ENCODE data around the gene COL4A1. TPM values are rescaled to one million over a fixed set of nuclear protein-coding genes. Genes with fewer than 3 reads are reported as not detected.

The COL4A1 gene
- total RNA-seq, 2 donors from 2014 or later, result 80.4 to 253 TPM

DNA sequence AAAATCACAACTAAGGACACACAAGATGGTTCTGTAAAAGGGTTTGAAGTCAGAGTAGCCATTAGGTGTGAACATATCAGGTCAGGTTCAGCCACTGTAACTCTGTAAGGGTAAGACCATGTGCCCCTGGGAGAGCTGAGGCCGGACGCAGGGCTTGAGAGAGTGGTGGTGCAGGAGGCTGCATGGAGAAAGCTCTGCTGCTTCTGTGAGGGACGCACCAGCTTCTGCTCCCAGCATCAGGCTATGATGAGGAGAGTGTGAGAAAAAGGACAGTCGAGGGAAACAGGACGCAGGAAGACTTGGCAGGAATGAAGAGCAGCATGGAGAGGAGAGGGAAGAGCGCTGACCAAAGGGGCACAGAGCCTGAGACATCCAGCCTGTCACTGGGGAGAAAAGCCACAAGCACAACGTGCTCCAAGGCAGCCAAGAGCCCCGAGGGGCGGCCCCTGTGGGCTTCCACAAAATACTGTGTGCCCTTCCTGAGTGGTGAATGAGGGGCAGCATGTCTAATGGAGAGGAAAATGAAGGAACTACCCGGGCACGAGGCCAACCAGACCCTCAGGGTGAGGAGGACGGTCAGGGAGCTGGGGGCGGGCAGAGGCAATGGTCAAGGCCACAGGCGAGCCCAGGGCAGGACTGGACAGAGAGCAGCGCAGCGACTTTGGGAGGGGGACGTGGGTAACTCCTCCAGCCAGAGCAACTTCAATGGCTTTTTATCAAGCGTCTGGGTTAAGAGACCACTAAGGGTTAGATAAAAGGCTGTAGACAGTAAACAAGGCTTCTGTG is 107.7 kb downstream of the COL4A1 start:
- no peaks in the 10 kb centered on the region for H3K27me3 ChIP-seq
- intact Hi-C loops (cut with DNase I), result no loop called here
- H3K36me3 ChIP-seq (replicated peaks in 1 of 2; ENCODE audit: insufficient read depth in 1 of 2, low read depth in 2 of 2), result no peaks in the 10 kb centered on the region
- no peak for ATAC-seq
- 51 to 53% methylated on average over 18 of the region's 18 CpGs for WGBS, 2 donors
- H3K27ac ChIP-seq, result no peak overlapping the region
- no peak overlapping the region for H3K4me3 ChIP-seq
- no peaks in the 10 kb centered on the region for H3K9me3 ChIP-seq
- H3K4me1 ChIP-seq, result no peaks in the 10 kb centered on the region
- DNase-seq, result no peak
- TF ChIP-seq POLR2A (IDR thresholded peaks at IDR 0.05), result no peak
- TF ChIP-seq, protein P1, sequence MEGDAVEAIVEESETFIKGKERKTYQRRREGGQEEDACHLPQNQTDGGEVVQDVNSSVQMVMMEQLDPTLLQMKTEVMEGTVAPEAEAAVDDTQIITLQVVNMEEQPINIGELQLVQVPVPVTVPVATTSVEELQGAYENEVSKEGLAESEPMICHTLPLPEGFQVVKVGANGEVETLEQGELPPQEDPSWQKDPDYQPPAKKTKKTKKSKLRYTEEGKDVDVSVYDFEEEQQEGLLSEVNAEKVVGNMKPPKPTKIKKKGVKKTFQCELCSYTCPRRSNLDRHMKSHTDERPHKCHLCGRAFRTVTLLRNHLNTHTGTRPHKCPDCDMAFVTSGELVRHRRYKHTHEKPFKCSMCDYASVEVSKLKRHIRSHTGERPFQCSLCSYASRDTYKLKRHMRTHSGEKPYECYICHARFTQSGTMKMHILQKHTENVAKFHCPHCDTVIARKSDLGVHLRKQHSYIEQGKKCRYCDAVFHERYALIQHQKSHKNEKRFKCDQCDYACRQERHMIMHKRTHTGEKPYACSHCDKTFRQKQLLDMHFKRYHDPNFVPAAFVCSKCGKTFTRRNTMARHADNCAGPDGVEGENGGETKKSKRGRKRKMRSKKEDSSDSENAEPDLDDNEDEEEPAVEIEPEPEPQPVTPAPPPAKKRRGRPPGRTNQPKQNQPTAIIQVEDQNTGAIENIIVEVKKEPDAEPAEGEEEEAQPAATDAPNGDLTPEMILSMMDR (IDR thresholded peaks at IDR 0.05), result no peak

DNA sequence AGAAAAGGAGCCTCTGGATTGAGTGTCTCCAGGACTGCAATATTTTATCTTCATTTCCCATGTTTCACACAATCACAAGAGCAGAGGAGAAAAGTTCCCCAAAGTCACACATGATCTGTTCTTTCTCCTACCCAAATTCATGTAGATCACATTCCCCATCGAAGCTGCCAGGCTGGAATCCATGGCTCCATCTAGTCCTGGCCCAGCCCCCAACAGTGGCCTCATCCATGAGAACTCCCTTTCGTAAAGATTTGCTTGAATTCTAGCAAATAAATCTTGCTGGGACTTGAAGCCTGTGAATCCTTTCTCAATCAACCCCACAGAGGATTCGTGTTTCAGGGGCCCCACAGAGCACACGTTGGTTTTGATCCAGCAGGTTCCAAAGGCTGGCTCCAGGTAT is 109.5 kb downstream of the COL4A1 start:
- DNase-seq (no peak), ATAC-seq (no peak)
- no peaks in the 10 kb centered on the region for H3K27me3 ChIP-seq
- intact Hi-C loops (cut with DNase I), result no loop called here
- no peaks in the 10 kb centered on the region for H3K36me3 ChIP-seq (replicated peaks in 1 of 2; ENCODE audit: insufficient read depth in 1 of 2, low read depth in 2 of 2)
- no peaks in the 10 kb centered on the region for H3K9me3 ChIP-seq
- no peaks in the 10 kb centered on the region for H3K4me1 ChIP-seq
- 57 to 65% methylated on average over 4 of the region's 4 CpGs for whole genome bisulfite sequencing, 2 donors
- no peak overlapping the region for H3K27ac ChIP-seq
- TF ChIP-seq POLR2A (IDR thresholded peaks at IDR 0.05), result no peak
- TF ChIP-seq, protein P1 (IDR thresholded peaks at IDR 0.05), result no peak
- H3K4me3 ChIP-seq, result no peak overlapping the region

DNA sequence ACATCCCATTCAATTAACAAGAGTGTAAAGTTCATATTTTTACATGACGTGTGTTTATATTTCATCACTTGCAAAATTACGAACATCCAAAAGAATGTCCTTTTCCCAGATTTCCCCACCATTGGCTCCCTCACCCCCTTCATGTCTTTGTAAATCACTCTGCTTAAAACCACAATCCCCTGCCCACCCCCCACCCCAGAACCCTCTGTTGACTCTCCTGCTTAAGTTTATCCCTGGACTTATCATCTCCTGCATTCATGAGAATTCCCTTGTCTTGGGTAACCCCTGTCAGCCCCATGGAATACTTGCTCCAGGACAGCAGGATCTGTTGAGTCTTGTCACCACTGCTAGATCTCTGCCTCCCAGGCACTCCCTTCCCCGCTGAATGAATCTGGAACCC is 109.9 kb downstream of the COL4A1 start:
- Histone ChIP-seq H3K36me3 (replicated peaks in 1 of 2; ENCODE audit: insufficient read depth in 1 of 2, low read depth in 2 of 2) (no peaks in the 10 kb centered on the region), H3K27me3 (no peaks in the 10 kb centered on the region), H3K27ac (no peak overlapping the region), H3K4me3 (no peak overlapping the region), H3K4me1 (no peaks in the 10 kb centered on the region), H3K9me3 (no peaks in the 10 kb centered on the region)
- no peak for ATAC-seq
- no peak for TF ChIP-seq POLR2A (IDR thresholded peaks at IDR 0.05)
- TF ChIP-seq, protein P1 (IDR thresholded peaks at IDR 0.05), result no peak
- intact Hi-C loops (cut with DNase I), result no loop called here
- WGBS, 2 donors, result 72 to 80% methylated on average over 3 of the region's 3 CpGs
- no peak for DNase-seq

DNA sequence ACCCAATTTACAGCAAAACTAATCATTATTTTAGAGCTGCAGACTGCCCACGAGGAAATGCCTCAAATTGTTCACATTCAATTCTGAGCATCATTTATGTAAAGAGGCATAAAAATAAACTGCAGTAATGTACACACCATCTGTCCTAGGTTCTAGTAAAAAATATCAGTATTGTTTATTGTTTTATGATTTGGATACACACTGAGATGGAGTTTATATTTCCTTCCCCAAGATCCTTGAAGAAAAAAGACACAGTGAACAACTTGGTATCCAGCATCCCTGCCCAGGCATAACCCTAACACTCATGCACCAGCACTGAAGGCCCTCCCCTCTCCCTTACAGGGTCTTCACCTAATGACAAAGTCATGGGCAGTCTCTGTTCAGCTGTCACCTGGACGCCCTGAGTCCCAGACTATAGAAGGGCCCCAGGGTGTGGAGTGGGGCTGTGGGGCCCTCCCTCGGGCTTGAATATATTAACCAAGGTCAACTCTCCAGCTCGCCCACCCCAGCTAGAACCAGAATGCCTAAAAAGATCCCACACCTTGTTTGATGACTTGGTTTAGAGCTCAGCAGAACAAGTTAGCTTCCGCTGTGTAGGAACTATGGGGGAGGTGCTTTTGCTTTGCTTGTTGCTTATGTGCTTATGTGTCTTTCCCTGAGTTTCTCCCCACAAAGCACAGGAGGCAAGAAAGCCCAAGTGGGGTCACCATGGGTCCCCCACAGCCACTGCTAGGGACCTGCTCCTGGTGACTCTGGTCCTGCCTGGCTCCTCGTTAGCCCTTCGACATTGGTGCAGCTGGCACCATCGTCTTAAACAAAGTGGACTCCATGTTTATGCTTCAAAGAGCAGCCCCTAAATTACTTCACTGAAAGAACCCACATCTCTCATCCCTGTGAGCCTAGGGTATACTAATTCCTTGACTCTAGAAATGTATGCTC is 111.1 kb downstream of the COL4A1 start:
- intact Hi-C loops (cut with DNase I), result no loop called here

More for the DNA sequence above, 111.1 kb downstream of the COL4A1 start:
- 55 to 62% methylated on average over 8 of the region's 8 CpGs for WGBS, 2 donors
- TF ChIP-seq, protein P1 (IDR thresholded peaks at IDR 0.05), result no peak
- TF ChIP-seq POLR2A (IDR thresholded peaks at IDR 0.05), result no peak
- no peak overlapping the region for H3K27ac ChIP-seq
- H3K36me3 ChIP-seq (replicated peaks in 1 of 2; ENCODE audit: insufficient read depth in 1 of 2, low read depth in 2 of 2), result no peaks in the 10 kb centered on the region
- no peaks in the 10 kb centered on the region for H3K27me3 ChIP-seq
- H3K4me1 ChIP-seq, result no peaks in the 10 kb centered on the region
- H3K9me3 ChIP-seq, result no peaks in the 10 kb centered on the region
- no peak for DNase-seq
- H3K4me3 ChIP-seq, result no peak overlapping the region
- ATAC-seq, result no peak
